ENCODE data around the gene CCDC183.
"Not testable (repeated sequence)": the region's sequence is repeated elsewhere in the genome, so short reads cannot be mapped to it uniquely, and the experiment has no call there.

The CCDC183 gene

GRCh38 chr9:136826188-136826541 is 30.0 kb downstream of the CCDC183 start:
- DNase-seq = no peak

- DNase-seq = no peak
Measured at GRCh38 chr9:136826703-136827582, 30.8 kb downstream of the CCDC183 start.

DNA sequence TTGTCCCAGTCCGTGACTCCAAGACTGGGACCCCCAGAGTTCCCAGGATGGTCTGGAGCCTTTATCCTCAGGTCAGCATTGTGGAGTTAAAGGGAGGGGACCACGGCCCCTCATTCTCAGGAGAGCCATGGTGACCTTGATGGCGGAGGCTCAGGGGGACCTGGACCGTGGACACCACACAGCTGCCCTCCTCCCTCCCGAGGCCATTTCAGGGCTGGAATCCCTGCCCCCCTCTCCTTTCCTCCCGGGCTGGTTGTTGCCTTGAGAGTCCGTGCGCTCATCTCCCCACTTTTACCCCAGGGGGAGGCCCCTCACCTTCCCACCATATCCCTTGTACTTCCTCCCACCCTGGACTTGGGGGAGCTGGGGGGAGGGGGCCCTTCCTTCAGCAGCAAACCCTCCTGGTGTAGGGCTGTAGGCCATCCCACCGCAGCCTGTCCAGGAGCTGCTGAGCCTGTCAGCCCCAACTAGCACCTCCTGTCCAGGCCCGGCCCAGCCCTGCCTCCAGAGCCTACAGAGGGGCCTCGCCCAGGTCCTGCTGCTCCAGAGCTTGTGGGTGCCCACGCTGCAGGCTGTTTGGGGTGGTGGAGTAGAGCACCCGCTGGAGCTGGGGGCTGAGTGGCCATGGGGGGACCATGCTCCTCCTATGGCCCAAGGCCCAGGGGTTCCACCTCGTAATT is 31.8 kb downstream of the CCDC183 start:
- DNase-seq = no peak

GRCh38 chr9:136828474-136829140 is 32.5 kb downstream of the CCDC183 start:
- DNase-seq = no peak

DNA sequence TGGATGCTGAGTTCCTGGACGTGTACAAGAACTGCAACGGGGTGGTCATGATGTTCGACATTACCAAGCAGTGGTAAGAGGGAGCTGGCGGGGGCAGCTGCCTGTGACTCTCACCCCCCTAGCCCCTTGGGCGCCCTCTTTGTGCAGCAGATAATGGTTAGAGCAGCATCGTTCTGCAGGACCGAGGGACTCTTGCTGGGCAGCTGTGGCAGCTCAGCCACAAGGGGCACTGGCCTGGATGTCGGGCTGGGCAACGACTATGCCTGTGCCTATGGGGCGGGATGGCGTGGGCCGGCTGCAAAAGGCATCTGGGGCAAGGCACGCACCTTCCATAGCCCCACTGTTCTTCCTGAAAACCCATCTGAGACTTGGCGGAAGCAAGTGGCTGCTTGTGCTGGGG is 33.3 kb downstream of the CCDC183 start:
- no peak for DNase-seq

DNA sequence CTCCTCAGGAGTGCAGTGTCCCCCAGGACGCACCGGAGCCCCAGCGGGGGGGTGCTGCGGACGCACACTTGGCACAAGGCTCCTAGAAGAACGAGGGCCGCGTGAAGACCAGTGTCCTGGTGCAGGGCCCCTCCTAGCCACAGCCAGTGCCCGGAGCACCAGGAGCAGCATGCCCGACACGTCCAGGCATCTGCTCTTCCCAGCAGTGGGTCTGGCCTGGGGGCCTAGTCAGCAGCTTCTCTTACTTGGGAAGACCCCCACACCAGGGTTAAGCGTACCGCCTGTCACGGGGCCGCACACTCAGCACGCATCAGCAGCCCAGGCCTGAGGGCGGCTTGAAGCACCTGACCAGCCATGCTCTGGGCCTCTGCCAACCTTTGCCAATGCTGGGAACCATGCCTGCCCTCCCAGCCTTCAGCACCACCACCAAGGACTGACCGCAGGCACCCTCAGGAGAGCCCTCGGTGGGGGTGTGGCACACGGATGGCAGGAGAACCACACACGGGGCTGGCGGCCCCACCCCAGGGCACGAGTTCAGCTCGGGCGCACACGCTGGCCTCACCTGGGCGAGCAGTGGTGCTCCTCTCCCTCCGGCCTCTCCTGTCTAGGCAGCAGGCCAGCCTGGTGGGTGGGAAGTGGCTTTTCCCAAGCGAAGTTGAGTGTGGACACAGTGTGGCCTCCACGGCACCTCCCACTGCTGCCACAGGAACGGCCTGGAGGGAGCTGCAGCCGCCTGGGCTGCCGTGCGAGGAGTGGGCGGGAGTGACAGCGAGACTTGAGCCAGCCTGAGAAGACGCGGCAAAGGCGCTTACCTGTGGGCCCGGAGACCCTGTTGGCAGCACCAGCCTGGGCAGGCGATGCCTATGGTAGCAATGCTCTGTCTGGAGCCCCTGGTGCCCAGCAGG is 34.1 kb downstream of the CCDC183 start:
- DNase-seq = no peak

DNA sequence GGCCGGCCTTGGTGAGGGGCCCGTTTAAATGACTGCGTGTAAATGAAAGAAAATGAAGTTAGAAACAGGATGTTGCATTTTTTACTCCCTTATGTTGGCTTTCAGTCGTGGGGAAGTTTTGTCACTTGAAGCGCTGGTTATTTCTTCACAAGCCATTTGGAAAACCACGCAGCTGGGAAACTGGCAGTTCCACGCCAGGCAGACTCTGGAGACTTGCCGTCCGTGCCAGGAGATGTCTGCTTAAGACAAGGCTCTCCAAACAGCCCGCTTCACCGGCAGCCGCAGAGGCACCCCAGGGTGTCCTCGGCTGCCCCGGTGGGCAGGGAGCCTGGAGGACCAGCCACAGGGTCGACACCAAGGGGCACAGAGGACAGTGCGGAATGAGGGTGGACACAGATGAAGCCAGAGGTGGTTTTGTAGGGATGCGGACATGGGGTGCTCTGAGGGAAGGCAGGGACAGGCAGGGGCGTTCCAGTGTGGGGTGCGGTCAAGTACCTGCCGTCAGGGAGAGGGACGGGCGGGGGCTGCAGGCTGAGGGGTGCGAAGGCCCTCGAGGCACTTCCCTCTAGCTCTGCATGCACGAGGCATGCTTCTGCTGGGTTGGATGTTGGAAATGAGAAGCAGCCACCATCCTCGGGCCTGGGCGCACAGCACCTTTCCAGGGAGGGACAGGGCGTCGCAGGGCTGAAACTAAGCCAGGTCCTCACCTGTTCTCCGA is 35.0 kb downstream of the CCDC183 start:
- DNase-seq = no peak

DNA sequence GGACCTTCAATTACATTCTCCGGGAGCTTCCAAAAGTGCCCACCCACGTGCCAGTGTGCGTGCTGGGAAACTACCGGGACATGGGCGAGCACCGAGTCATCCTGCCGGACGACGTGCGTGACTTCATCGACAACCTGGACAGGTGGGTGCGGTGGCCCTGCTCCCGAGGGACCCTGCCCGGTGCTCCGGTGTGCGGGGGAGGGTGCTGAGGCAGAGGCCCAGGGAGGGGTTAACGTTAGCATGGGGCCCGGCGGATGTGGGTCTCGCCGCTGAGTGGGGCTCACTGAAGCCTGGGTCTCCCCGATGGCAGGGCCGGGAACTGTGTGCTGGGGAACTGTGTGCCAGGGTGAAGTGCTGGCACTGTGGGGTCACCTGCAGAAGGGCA is 35.6 kb downstream of the CCDC183 start:
- DNase-seq = no peak

DNA sequence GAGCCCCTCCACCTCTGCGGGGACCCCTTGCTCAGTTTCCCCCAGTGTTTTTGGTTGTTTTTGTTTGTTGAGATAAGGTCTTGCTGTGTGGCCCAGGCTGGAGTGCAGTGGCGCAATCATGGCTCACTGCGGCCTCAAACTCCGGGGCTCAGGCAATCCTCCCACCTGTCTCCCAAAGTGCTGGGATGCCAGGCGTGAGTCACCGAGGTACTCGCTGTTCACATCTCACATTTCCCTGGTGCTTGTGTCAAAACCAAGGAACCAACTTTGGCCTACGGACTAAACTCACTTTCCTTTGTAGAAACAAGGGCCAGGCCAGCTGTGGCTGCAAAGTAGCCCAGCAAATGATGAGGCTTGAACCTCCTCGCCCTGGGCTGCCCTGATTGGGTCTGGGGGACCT is 36.4 kb downstream of the CCDC183 start:
- no peak for DNase-seq

GRCh38 chr9:136833381-136834048 is 37.4 kb downstream of the CCDC183 start:
- not testable (repeated sequence) for DNase-seq

GRCh38 chr9:136835162-136835931 is 39.2 kb downstream of the CCDC183 start:
- no peak for DNase-seq

DNA sequence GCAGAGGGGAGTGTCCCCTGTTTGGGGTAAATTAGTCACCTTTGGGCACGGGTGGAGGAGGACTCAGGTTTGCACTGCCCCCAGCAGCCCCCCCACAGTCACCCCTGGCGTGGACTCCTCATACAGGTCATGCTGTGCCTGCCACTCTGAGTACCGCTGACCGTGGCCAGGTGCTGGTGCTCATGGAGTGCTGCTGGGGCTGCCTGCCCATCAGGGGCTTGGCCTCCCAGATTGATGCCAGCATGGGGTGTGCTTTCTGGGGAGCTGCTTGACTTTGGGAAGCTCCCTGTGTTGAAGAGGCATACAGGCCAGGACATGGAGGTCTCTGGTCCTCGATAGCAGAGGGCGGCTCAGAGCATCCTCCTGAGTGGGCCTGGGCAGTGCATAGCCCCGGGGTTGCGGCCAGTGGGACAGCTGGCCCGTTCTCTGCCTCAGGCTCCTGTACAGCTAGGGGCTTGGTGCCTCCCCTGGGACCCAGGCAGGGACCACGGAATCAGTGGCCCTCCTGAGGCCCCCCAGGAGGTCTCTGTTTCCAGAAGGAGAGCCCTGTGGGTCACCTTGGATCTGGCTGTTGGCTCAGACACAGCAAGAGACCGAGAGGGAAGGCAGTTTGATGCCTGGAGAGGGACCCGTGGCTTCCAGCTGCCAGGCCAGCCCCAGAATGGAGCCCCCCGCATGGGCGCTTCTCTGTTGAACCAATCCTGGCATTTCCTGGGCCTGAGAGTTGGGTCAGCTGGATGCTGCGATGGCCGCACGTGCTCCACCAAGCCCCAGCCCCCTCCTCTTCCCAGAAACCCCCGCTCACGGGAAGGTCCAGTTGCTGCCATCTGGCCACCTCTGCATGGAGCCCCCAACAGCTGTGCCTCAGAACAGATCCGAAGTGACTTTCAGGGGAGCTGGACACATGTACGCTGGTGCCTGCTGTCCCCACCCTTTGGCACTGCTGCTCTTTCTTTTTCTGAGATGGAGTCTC is 40.1 kb downstream of the CCDC183 start:
- DNase-seq = no peak

DNA sequence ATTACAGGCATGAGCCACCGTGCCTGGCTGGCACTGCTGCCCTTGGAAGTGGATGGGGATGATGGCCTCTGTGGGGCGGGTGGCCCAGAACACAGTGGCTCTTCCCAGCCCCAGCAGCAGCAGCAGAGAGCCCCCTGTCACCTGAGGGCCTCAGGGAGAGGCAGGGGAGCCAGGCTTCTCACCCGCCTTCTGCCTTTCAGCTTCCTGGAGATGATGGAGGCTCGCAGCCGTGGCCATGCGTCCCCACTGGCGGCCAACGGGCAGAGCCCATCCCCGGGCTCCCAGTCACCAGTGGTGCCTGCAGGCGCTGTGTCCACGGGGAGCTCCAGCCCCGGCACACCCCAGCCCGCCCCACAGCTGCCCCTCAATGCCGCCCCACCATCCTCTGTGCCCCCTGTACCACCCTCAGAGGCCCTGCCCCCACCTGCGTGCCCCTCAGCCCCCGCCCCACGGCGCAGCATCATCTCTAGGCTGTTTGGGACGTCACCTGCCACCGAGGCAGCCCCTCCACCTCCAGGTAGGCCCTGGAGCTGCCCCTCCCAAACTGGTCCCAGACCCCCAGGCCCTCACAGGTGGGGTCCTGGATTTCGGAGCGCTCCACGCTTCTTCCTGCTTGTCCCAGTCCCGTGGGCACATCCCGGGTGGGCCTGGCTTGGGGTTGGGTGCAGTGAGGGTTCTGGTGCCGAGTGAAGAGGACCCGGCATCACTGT is 41.2 kb downstream of the CCDC183 start:
- no peak for DNase-seq

- DNase-seq = not testable (repeated sequence)
Measured at GRCh38 chr9:136837856-136838277, 41.7 kb downstream of the CCDC183 start.

DNA sequence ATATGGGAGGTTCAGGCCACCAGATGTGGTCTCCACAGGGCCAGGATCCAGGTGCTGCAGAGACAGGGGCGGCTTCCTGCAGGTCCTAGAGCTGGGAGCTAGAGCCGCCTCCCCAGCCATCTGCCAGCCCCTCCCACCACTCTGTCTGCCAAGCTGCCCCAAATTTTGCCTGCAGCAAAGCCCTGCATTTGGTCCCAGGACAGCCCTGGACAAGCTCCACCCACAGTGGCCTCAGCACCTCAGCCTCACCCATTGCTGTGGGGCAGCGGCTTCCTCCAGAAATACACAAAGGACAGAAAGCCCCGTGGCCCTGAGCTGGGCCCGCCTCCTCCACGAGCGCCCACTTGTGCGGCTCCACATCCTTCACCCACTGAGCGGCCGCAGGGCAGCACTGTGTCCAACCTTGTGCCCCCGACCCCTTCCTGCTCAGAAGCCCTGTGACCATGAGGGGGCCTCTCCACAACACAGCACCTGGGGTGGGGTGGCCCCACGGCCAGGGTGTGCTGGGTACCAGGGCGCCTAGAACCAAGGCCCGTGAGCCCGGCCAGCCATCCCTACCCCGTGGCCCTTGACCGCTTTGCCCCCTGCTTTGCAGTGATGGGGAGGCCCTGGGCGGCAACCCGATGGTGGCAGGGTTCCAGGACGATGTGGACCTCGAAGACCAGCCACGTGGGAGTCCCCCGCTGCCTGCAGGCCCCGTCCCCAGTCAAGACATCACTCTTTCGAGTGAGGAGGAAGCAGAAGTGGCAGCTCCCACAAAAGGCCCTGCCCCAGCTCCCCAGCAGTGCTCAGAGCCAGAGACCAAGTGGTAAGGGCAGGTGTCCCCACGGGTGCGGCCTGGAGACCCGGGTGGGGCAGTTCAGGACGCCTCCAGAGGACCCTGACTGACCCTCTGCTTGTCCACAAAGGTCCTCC is 42.4 kb downstream of the CCDC183 start:
- DNase-seq = no peak

DNA sequence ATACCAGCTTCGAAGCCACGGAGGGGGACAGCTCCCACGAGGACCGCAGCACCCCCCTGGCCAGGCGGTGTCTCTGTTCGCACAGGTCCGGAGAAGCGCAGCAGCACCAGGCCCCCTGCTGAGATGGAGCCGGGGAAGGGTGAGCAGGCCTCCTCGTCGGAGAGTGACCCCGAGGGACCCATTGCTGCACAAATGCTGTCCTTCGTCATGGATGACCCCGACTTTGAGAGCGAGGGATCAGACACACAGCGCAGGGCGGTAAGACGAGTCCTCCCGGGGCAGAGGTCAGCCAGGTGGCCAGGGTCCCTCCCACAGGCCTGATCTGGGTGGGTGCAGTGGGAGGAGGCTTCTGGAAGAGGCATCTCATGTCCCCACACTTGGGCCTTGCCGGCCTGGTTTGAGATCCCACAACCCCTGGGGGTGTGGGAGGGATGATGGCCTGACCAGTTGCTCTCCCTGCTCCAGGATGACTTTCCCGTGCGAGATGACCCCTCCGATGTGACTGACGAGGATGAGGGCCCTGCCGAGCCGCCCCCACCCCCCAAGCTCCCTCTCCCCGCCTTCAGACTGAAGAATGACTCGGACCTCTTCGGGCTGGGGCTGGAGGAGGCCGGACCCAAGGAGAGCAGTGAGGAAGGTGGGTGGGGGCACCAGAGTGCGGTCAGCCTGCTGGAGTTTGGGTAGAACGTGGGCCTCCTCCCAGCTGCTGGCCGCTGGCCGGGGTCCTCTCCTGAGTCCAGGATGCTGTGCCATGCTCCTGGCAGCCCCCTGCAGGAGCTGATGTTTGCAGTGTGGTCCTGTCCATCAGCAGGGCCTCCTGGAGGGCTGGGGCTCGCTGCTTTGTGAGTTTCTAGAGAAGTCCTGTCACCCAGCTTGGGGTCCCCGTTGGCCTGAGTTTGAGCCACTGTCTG is 43.3 kb downstream of the CCDC183 start:
- no peak for DNase-seq
